ENCODE data around the gene SI.
"Not testable (repeated sequence)": the region's sequence is repeated elsewhere in the genome, so short reads cannot be mapped to it uniquely, and the experiment has no call there.

The SI gene
- total RNA-seq: 0 reads per million in 4 donors

DNA sequence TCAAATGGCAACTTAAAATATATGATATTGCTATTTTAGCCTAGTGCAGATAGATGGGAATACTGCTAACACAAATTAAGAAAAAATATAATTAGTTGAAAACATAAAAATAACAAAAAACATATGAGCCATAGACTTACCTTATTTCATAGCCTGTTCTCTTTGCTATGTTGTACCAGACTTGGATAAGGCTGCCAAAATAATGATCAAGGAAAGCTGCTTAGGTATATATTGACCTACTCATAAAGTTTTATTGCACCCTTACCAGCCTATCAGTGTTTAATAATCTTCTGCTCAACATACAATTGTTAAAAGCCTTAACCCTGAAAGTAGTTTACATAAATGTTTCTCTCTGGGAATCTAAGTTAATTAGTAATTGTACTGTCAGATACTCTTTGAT lies at the start of gene SI:
TSS of gene SI (minus strand) at position 204 of the 400 bp plus-strand sequence. CDS start 2,484 bp downstream, outside the sequence.
- DNase-seq: no peak

DNA sequence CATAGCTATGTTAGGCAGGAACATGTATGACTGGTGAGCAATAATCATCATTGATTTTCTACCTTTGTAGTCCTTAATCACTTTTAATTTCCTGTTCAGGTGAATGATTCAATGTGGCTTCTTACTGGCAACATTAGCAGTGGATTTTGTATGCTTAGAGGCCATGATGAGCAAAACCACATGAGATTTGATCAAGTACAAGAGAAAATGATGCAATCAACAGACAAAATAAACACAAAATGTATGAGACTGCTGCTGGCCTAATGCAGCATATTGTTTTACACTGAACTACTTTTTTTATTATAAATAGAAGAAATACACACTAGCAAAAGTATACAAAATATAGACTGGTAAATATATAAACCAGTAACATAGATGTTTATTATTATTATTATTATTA lies 47.5 kb upstream of the SI start:
- no peak for DNase-seq

DNA sequence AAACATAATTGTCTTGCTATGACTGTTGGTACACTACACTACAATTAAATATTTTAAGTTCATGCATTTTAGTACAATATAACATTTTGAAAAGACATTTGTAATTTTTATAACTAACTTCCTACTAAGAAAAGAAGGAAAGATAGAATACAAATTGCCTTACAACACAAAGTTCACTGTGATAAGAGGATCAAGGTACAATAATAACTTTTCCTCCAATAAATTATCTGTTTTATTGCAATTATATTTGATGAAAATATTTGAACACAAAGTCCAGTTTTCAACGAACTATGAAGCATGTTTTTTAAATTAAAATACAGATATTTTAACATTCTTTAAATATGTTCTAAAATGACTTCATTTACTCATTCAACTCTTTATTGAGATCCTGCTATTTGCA lies 33.1 kb upstream of the SI start:
- no peak for DNase-seq

DNA sequence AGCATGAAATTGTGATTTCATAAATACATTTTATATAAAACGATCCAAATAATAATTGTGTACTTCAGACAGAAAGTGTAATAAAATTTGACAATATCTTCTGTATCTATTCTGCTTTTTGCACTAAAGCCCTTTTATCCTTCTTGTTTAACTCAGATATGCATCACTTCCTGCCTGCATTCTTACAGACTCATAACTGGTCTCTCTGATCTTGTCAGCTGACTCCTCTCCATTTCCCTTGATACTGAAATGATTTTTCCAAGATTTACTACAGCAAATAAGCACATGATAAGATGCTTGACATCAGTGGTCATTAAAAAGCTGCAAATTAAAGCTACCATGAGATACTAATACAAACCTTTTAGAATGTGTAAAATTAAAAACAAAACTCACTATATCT lies 25.3 kb upstream of the SI start:
- no peak for DNase-seq

DNA sequence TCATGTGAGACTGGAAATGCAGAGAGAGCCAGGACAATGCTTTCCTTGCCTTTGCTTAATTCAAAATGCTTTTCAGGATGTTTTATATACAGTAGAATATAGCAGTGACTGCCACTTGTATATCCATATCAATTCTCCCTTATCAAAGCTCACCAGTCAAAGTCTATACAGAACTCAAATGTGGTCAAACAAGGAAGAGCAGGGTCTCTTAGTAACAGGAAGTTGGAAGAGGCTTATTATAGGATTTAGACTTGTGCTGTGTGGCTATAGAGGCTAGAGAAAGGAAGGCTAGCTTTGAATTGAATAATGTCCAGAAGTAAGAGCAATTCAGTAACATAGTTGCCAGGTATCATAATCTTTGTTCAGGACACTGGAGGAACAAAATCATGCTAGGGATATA lies 4.4 kb upstream of the SI start:
- DNase-seq: no peak

DNA sequence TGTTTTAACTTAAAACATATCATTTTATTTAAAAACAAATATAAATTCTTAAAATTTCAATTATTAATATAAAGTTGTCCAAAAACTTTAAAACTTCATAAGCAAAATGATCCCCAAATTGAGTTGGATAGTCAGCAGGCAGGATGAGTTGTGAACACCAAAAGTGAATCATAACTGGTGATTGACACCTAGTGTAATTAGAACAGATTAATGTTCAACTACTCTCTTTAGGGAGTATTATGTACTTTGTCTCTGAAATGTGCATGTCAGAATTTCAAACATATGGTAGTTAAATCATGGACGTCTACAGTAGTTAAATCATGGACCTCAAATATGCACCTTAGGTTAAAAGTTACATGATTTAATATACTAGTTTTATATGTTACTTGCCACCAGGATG lies 2.9 kb upstream of the SI start:
- DNase-seq: no peak

DNA sequence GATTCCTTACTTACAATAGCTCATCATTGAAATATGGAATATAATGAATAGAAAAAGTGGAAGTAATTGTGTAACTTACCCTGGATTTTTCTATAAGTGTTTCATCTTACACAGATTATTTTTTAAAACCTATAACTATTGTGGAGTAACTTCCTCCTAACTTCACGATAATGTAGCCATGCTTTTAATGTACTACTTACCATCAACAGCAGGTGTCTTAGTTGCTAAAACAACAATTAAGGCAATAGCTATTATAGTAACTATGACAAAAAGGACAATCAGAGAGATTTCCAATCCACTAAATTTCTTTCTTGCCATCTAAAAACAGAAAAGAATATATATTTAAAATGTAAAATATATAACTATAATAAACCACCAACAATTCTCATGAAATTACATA lies 2.6 kb downstream of the SI start:
- DNase-seq: no peak

DNA sequence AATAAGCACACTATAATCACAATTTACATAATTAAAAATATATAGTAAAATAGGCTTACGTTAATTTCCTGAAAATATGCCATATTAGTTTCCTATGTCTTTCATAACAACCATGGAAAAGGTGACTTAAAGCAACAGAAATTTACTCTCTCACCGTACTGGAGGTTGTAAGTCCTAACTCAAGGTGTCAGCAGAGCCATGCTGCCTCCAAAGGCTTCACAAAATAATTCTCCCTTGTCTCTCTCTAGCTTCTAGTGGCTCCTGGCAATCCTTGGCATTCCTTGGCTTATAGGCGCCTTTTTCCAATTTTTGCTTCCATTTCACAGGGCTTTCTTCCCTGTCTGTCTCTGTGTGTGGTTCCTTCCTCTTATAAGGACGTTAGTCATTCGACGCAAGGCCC lies 7.6 kb downstream of the SI start:
- no peak for DNase-seq

DNA sequence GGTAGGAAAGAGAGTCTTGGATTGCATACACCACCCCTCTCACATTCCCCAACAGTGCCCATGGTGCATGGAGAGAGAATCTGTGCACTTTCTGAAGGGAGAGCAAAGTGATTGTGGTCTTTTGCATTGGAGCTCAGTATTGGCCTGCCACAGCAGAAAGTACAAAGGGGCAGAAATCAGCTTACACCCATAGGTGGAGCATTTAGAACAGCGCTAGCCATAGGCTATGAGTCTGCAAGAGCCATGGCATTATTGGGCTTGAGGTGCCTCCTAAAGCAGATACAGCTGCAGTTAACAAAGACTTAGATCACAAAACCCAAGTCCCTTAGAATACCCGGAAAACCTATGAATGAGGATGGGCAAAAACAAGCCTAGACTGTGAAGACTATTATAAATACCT lies 21.8 kb downstream of the SI start:
- no peak for DNase-seq

DNA sequence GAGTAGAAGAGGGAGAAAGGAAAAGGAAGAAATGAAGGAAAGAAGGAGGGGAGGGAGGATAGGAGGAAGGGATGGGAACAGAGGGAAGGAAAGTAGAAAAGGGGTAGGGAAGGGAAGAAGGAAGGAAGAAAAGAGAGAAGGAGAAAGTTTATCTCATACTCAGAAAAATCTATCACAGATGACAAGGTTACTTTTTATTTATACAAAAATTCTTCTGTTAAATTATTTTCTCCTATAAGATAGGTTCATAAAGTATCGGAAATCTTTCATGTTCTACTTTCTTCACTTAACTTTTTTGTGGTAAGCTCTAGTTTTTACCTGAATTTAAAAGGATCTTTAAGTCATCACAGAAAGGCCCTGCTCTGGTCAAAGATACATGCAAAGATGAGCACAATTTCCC lies 38.1 kb downstream of the SI start:
- no peak for DNase-seq

DNA sequence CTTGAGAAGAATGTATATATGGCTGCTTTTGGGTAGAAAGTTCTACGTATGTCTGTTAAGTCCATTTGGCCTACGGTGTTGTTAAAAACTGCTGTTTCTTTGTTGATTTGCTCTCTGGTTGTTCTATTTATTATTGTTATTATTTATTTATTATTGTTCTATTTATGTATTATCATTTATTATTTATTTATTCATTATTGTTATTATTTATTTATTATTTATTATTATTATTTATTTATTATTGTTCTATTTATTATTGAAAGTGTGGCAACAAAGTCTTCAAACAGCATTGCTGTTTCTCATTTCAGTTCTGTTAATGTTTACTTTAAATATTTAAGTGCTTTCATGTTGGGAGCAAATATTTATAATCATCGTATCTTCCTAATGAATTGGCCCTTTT lies 66.7 kb downstream of the SI start:
- DNase-seq: no peak

DNA sequence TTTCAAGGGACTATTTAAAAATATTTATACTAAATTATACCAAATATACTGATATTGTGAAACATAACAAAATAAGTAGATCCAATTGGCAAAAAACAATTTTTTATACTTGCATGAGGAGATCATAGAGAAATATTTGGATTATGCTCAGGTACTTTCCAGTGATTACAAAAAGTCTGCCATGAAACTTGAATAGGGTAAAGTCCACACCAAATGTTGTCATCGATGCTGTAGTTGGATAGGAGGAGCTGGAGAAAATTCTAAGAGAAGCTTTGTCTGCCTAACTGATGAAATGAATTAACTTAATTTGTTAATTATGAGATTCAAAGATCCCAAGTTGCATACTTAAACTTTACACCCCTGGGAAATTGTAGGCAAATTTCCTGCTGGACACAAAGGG lies 93.3 kb downstream of the SI start:
- DNase-seq: no peak

DNA sequence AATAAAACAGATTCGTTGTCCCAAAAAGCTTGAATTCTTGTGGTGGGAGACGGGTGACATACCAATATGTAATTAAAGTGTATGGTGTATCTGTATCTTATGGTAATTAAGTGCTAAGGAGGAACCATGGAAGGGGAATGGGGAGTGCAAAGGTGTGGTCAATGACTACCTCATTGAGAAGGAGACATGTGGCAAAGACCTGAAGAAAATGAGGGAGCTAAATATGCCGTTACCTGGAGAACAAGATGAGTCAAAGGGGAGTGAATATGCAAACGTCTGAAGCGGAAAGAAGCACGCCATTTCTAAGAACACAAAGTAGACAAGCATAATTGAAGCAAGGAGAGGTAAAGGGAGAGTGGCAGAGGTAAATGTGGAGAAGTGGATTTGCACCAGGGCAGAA lies 115.7 kb downstream of the SI start:
- DNase-seq: no peak

DNA sequence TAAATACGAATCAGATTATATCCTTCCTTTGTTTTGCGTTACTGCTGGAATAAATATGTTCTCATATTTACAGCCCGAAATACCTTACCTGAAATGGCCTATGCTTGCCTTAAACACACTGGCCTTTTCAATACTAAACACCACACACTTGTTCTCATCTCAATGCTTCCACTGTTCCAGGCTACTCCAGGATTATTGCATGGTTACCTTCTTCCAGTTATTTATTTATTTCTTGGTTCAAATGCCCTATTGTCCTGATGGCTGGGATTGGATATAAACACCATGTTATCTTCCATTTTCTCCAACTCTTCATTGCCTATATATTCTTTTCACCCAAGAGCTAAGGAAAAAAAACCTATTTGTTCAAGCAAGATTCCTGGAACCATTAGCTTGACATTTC lies 125.3 kb downstream of the SI start:
- no peak for DNase-seq

DNA sequence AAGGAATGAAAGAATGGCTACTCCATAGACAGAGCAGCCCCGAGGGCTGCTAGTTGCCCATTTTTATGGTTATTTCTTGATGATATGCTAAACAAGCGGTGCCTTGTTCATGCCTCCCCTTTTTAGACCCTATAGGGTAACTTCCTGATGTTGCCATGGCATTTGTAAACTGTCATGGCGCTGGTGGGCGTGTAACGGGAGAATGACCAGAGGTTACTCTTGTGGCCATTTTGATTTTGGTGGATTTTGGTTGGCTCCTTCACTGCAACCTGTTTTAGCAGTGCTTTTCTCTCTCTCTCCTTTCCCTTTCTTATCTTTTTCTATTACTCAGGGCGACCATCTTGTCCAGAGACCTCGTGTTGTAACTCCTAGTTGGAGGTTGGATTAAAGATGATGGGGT lies 126.9 kb downstream of the SI start:
- DNase-seq: not testable (repeated sequence)

DNA sequence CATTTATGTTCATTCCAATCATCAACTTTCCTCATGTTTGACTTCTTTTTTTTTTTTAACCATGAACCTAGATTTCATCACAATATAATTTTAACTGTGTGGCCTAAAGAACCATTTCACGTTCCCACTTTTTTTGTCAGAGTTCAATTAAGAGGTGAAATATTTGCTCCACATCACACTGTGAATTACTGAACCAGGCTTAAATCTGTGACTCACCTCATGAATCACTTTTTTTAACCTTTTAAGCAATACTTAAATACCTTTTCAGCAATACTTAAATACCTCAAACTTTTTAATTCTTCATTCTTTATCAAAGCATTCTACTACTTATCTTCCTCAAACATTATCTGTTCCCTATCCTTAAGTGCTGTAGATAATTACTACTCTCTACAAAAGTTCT lies 137.6 kb downstream of the SI start:
- no peak for DNase-seq

DNA sequence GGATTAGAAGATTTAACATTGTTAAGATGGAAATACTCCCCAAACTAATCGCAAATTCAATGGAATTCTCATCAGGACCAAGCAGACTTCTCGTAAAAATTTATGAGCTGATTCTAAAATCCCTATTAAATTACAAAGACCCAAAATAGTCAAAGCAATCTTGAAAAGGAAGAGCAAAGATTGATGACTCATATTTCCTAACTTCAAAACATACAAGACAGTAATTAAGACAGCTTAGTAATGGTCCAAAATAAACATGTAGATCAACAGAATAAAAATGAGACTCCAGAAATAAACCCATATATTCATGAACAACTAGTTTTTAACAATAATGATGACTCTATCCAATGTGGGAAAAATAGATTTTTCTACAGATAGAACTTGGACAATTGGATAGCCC lies 148.7 kb downstream of the SI start:
- no peak for DNase-seq
